HL-60/S4 treated with phorbol 12-myristate 13-acetate at 8.2 ng/mL for 4 days and 3 days (cell line): ENCODE results near the gene ATAD2B.
"Not testable (repeated sequence)": the region's sequence is repeated elsewhere in the genome, so short reads cannot be mapped to it uniquely, and the experiment has no call there.

Source experiments
- in situ Hi-C: fragments of 300-500 bp; cut with MboI; formaldehyde crosslinking; loops from 2 replicates; pipeline ENCODE4 v1.15.0; 2022; ENCODE audit warnings: low sequenced_read_pairs

The ATAD2B gene

GRCh38 chr2:23793476-23793875 is 133.4 kb downstream of the ATAD2B start:
- in situ Hi-C loops: no loop called here

- in situ Hi-C loops: no loop called here
These were observed 135.9 kb downstream of the ATAD2B start for GRCh38 chr2:23791030-23791429.

- in situ Hi-C loops: no loop called here
These were observed 137.9 kb downstream of the ATAD2B start for GRCh38 chr2:23789012-23789411.

- in situ Hi-C loops: no loop called here
These were observed 138.8 kb downstream of the ATAD2B start for GRCh38 chr2:23788100-23788499.

- in situ Hi-C loops: no loop called here
These were observed 142.0 kb downstream of the ATAD2B start for GRCh38 chr2:23784971-23785370.

DNA sequence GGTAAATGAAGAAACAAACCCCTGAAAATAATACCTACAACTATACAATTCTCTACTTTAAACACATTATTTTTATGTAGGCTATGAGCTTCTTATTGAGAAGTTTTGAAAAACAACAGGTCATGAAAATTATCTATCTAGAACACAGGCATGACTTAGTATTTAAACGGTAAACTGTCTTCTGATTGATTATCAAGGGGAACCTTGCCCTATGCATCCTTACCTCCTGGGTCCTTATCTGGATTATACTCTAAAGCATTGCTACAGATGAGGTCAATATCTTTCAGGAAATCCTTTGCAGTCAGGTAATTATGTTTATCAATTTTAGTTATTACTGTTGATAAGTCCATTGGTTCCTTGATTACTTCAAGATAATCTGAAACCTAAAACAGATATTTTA is 144.3 kb downstream of the ATAD2B start:
- in situ Hi-C loops: no loop called here

DNA sequence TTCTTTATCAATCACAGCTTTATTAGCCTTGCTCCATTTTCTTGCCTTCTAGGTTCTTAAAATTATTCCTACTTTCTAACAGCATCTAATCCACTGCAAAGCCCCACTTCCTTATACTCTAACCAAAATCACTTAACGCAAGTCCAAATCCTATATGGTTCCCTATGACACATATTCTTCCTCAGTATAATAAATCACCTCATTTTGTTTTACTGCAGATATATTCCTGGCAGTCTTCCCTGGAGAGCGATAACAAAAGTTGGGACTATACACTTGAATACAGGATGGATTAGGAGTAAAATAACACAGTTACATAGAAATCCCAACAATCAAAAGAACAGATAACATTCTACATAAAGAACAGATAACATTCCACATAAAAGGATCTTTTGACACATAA is 144.8 kb downstream of the ATAD2B start:
- in situ Hi-C loops: no loop called here

- in situ Hi-C loops: not testable (repeated sequence)
These were observed 146.5 kb downstream of the ATAD2B start for GRCh38 chr2:23780465-23780864.

DNA sequence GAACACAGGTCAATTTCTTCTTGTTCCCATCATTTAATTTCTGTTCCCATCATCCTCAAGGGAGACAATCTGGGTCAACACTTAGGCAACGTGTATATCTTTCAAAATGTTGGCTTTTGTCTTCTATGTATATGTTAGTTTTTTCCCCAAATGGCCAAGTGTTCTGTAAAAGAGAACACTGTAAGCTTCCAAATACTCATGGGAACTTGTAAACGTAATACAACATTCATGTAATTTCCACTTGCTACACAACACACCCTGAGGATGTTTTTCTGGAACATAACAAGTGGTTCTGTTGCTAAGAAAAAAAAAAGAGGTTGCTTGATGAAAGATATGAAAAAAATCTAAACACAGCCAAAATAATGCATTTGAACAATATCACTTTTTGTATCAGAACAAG is 149.1 kb downstream of the ATAD2B start:
- in situ Hi-C loops: no loop called here

DNA sequence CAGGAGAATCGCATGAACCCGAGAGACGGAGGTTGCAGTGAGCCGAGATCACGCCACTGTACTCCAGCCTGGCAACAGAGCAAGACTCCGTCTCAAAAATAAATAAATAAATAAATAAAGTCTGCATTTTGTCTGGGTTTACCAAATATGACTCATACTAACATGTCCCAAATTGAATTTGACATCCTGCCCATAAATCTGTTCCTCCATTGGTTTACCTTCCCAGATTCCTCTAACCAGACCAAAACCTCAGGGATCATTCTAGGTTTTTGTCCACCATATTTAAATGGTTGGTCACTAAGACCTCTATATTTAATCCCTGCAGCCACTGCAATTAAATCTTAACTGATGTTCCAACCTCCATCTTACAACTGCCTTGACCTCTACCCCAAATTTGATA is 150.9 kb downstream of the ATAD2B start:
- in situ Hi-C loops: no loop called here

- in situ Hi-C loops: no loop called here
These were observed 154.2 kb downstream of the ATAD2B start for GRCh38 chr2:23772684-23773083.

DNA sequence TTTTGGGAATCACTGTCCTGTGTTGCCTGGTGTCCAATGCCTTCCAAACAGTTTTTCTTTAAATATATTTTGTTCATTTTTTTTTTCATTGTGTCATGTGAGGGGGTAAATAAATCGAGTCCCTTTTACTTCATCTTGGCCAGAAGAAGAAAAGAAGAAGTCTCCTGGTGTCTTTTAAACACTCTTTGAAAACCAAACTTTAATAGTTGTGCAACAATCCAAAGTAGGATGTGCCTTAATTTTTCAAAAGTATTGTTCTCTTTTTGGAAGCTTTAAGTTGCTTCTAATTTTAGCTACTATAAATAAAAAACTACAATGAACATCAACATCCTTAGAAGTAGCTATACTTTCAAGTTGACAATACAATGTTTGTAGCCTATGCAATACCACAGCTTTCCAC is 154.9 kb downstream of the ATAD2B start:
- in situ Hi-C loops: no loop called here

- in situ Hi-C loops: no loop called here
These were observed 157.6 kb downstream of the ATAD2B start for GRCh38 chr2:23769364-23769763.

GRCh38 chr2:23767876-23768621 is 158.9 kb downstream of the ATAD2B start:
- in situ Hi-C loops: no loop called here

GRCh38 chr2:23762141-23762540 is 164.8 kb downstream of the ATAD2B start:
- in situ Hi-C loops: no loop called here

DNA sequence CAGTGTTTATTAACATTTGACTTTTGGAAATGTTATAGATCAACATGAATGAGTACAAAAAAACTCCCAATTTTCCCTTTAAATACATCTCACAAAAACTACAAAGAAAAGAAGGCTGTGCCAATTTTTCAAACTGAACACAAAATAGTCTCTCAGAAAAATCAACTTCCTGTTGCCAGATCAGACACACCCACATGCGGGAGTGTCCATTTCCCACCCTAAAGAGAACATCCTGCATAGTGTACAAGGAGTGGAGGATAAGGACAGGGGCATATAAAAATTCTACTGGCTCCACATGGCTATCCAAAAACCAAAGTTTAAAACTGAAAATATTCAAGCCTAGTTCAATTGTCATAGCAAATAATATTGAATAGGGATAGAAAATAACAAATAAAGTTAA is 165.3 kb downstream of the ATAD2B start:
- in situ Hi-C loops: no loop called here

GRCh38 chr2:23760736-23761135 is 166.2 kb downstream of the ATAD2B start:
- in situ Hi-C loops: no loop called here

DNA sequence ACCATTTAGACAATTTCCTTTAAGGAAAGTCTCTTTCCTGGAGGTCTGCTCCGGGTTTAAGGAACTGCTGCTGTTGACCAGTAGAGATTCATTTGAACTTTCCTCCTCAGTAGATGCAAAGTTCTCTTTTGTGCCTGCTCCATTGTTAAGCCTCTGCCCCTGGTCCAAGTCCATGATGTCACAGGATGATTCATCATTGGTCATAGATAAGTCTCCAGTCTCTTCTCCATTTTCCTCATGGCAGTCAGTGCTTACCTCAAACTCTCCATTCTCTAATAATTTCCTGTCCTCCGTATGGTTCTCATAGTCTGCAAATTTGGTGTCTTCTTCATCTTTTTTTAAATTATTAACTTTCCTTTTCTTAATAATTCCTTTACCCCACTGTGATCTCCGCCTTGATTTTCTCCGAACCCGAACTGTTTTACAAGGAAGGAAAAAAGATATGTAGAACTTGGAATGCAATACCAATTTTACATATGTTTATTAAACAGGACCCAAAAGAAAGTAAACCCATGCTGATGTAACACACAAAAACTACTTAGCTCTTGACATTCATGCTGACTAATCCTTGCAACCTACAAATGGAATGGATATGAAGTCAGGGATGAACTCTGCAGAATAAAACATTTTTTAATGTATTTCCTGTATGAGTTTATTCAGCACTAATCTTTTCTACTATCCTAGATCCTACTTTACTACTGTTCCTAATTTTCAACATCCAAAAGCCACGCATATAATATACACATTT is 169.1 kb downstream of the ATAD2B start:
- in situ Hi-C loops: no loop called here

GRCh38 chr2:23756593-23757292 is 170.2 kb downstream of the ATAD2B start:
- in situ Hi-C loops: no loop called here

GRCh38 chr2:23754970-23755369 is 172.0 kb downstream of the ATAD2B start:
- in situ Hi-C loops: no loop called here

DNA sequence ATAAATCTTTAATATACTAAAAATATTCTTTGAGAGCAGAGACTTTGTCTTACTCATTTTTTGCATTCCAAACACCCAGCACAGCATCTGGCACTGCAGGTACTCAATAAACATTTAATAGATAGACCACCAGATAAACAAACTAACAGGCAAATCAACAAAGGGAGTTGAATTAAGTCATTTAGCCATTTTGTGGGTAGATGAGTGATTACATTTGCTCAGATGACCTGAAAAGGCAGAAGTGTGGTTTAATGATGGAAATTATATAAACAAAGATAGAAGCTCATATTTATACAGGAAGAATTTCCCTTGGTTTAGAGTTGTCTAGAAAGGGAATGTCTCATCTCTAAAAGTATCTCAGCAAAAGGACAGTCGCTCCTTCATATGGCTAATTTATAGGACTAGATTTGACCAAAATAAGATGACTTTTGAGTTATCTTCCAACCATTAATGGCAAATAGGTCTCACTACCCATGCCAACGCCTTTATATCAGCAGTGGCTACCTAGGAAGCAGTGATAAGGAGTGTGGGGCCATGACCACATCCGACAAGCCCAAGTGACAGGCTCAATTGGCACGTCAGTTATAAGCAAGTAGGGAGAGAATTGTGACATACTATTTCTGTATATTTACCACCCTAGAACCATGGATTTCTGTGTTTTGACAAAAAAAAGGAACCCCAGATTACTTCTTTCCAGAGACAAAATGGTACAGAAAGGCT is 173.5 kb downstream of the ATAD2B start:
- in situ Hi-C loops: no loop called here
